Activated T-cell treated with anti-CD3 and anti-CD28 coated beads, Interleukin-2, amount 50 U/mL, for 1 hour (primary cell): ENCODE results near the gene ATP5MC2.
"Not testable (repeated sequence)": the region's sequence is repeated elsewhere in the genome, so short reads cannot be mapped to it uniquely, and the experiment has no call there.

Experiments
- DNase-seq: peaks from one replicate; pipeline ENCODE4 v3.0.0-alpha.2; 2020

The ATP5MC2 gene

DNA sequence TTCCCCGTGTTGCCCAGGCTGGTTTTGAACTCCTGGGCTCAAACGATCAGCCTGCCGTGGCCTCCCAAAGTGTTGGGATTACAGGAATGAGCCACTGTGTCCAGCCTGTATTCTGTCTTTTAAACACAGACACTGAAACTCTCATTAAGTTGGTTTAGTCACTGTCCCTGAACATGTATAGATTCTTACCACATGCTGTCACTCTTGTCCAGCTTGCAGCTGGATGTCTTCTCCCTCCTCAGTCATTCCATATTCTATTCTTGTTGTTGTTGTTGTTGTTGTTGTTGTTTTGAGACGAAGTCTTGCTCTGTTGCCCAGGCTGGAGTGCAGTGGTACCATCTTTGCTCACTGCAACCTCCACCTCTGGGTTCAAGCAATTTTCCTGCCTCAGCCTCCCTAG, 12.3 kb upstream of the ATP5MC2 start:
- DNase-seq: no peak

DNA sequence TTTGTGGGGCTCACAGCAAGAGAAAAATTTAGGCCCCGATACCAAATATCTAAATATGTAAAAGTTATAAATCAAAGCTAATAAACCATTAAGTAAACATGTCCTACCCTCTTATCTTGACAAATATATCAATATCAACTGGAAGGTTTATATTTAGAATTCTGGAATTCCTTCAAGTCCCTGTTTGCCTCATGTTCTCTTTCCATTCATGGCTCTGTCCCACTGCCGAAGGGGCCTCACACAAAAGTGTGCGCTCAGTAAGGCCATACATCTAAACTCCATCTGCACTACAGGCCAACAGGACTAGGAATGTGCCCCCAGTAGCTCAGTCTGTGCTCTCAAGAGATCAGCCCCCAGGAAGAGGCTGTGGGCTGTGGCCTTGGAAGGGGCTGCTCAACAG, 10.6 kb upstream of the ATP5MC2 start:
- DNase-seq: no peak

DNA sequence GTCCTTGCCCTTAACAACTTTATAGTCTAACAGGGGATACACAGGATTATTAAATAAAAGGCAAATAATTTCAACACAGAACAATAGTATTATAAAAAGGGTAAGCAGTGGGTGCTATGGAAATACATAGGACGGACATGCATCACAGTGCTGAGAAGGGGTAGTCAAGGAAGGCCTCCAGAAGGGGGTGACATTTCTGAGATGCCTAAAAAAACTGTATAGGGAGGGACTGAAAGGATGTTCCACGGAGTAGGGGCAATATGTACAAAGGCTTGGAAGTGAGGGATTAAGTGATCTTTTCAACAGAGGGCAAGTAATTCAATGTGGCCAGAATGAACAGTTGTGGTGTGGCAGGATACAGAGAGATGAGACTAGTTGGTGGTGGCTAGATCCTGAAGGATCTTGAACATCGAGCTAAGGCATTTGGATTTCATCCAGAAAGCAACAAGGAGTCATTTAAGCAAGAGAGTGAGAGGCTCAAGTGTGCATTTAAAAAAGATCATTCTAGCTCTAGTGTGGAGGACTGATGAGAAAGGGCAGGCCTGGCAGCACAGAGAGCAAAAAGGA, 8.9 kb upstream of the ATP5MC2 start:
- no peak for DNase-seq

DNA sequence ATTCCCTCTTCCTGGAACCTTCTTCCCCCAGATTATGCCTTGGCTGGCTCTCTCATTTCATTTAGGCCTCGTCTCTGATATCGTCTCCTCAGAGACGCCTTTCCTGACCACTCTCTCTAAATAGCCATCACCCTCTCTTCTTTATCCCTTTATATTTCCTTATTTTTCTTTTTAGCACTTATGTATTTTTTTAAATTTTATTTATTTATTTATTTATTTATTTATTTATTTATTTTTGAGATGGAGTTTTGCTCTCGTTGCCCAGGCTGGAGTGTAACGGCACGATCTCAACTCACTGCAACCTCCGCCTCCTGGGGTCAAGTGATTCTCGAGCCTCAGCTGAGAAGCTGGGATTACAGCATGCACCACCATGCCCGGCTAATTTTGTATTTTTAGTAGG, 8.1 kb upstream of the ATP5MC2 start:
- DNase-seq: no peak

DNA sequence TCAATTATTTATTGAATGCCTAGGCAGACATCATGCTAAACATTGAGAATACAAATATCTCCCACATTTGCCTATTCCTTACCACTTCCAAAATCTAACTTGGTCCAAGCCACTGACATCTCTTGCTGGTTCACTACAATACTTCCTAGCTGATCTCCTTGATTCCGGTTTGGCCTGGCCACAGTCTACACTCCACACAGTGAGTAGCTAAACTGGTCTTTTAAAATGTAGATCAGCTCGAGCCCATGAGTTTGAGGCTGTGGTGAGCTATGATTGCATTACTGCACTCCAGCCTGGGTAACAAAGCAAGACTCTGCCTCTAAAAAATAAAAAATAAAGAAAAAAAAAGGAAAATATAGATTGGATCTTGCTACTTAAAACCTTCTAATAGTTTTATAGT, 7.6 kb upstream of the ATP5MC2 start:
- DNase-seq: no peak

DNA sequence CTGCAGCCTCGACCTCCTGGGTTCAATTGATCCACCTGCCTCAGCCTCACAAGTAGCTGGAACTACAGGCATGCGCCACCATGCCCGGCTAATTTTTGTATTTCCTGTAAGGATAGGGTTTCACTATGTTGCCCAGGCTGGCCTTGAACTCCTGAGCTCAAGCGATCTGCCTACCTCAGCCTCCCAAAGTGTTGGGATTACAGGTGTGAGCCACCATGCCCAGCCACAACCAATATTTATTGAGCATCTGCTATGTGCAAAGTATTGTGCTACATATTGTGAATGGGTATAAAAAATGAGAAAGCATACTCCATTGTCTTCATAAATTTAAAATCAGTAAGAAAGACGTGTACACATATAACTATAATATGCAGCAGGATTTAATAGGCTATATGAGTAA, 4.2 kb upstream of the ATP5MC2 start:
- not testable (repeated sequence) for DNase-seq

DNA sequence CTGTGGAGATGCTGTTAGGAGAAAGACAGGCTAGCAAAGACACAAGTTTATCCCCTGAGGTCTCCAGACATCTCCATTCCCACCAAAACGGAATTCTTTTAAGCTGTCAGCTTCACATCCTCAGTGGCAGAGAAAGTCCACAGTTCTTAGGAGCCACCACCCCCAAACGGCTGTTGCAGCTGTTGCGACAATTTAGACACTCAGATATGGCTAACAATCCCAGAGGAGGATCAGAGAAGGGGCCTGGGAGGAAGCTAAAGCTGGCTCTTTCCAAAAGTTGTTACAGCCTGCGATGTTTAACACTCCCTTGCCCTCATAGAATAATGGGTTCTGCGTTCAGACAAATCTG, 1.9 kb upstream of the ATP5MC2 start:
- no peak for DNase-seq

DNA sequence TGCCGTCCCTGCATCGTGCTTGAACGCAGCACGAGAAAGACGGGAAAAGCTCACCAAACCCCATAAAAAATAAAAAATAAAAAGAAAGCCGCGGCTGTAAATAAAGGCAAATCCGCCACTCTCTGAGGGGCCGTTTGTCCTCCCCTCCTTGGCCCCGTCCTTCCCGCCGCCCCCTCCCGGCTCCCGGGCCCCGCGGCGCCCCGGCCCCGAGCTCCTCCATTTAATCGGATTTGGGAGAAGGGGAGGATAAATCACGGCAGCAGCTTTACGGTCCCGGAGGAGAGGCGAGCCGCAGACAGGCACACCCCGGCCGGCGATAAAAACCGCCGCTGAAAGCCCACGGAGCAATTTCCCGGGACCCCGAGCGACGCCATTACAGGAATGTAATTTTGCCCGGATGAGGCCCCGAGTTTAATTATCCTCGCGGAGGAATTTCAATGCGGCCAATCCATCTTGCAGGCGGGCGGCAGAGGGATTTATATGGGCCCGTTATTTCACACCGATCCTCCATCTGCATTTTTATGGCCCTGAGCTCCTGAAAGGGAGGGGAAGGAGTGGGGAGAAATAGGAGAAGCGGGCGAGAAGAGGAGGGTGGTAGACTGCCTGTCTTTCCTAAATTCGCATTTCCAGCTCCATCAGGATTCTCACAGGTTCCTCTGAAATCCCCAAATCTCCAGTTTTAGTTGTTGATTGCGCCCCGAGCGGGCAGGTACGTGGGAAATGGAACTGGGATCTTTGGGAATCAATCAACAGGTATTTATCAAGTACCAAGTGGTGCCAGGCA, 1.3 kb upstream of the ATP5MC2 start:
- no peak for DNase-seq

DNA sequence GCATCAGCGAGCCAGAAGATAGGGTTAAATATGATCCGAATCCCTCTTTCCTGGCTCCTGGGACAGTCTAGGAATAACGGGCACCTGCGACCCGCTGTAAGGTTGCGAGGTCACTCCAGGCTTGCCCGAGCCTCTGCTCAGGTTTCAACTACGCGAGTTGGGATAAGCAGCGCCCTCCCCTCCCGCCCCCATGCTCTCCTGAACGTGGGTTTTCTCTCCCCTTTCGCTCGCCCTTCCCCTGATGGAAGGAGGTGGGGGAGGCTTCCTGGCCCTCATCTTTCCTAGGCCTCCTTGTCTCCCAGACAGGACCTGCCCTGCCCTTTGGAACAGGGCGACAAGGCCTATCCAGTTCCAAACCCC, 753 bp upstream of the ATP5MC2 start:
- DNase-seq: peak; percentile 50

DNA sequence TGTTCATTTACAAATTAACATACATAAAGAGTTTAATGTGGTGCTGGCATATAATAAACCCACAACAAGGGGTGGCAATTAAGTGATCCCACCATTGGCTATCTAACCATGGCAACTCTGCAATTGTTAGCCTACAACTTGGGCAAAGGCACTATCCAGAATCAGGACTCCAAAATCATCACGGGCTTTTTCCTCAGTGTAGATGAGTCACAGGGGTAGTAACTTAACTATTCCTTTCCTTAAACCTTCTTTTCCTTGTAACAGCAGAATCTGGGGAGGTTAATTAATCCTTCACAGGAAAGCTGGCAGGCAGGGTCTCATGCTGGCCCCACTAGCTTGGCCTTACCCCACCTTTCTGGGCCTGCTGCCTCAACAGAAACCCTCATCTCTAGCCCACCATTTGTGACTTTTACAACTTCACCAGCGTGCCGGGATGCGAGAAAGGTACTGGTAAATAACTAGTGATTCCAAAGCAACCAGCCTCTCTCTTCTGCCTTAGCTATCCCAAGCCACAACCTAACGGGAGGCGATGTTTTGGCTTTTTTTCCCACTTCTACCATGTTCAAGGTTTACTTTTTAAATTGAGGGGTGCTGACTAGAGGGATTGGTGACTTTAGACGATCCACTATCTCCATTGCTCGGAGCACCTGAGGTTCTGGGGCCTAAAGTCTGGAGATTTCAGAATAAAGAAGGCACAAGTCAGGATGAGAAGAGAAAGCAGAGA, 744 bp downstream of the ATP5MC2 start:
- DNase-seq: no peak

DNA sequence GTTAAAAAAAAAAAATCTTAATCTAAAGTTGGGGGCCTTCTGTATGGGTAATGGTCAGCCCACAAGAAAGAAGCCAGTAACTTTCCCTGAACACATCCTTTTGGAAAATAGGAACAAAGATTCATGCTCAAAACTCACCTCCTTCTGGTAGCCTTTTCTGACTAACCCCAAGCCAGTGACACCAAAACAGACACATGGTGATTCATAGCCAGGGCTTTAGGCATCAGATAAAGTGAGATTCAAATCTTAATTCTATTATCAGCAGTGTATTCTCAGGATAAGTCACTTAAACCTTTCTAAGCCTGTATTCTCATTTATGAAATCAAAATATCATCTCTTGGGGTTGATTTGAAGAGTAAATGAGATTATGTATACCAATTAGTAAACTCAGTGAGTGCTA, 4.9 kb downstream of the ATP5MC2 start:
- DNase-seq: no peak

DNA sequence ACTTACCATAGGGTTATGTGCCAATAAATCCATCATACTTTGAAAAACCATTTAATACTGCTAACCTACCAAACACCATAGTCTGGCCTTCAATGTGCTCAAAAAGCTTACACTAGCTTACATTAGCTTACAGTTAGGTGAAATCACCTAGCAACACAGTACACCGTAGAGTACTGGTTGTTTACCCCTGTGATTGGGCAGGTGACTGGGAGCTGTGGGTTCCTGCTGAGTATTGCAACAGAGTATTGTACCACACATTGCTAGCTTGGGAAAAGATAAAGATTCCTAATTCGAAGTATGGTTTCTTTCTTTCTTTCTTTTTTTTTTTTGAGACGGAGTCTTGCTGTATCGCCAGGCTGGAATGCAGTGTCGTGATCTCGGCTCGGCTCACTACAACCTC, 5.6 kb downstream of the ATP5MC2 start:
- DNase-seq: no peak

DNA sequence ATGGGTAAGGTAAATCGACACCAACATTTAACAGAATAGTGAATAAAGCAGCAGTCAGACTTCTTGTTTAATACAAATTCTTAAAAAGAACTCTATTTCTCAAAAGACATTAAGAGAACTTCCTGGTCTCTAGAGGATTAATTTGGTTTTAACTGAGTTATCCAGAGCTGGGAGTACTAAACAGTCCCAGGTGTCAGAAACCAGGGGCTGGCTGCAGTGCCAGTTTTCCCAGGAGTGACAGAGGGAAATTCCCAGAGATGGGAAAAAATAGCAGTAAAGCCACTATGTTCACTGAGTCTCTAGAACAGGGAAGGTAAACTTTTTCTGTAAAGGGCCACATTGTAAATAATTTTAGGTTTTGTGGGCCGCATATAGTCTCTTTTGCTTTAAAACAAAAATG, 8.8 kb downstream of the ATP5MC2 start:
- no peak for DNase-seq

DNA sequence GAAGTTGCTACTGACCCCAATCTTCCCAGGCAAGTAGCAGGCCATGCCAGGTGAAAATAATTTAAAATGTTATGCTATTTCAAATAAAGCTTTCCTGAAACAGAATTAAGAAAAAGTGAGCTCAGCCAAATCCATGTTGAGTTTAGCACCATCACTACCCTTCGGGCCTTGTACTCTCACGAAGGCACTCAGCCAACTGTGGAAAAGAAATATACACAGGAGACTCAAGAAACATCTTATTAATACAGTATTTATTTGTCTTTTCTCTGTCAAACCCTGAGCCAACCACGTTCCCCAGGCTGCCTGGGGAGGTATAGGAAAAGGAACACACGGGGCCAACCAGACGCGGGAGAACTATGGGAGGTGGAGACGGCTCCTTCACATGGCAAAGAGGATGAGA, 10.9 kb downstream of the ATP5MC2 start:
- no peak for DNase-seq

DNA sequence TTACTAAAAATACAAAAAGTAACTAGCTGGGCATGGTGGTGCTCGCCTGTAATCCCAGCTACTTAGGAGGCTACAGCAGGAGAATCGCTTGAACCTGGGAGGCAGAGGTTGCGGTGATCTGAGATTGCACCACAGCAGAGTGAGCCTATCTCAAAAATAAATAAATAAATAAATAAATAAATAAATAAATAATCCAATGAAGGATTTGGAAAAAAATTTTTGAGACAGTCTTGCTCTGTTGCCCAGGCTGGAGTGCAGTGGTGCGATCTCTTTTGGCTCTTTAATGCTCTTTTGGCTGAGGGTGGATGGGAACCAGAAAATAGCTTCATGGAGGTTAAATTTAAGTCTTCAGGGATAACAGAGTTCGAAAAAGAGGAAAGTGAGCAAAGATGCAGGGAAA, 11.7 kb downstream of the ATP5MC2 start:
- no peak for DNase-seq

DNA sequence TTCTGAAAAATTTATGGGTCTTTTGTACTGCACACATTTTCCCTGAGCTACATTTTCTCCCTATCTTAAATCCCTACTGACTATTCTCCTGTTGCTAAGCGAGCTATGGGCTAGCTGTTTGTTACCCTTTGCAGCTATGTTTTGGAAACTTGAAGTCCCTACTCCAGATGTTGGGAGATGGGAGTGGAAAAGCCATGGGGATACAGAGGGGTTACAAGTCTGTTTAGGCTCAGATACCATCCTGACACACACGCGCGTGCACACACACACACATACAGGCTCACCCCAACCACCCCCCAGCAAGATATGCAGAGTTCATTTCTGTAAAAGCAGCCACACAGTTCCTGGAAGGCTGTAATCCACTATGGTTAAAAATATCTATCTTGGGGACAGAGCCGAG, 15.8 kb downstream of the ATP5MC2 start:
- DNase-seq: no peak

DNA sequence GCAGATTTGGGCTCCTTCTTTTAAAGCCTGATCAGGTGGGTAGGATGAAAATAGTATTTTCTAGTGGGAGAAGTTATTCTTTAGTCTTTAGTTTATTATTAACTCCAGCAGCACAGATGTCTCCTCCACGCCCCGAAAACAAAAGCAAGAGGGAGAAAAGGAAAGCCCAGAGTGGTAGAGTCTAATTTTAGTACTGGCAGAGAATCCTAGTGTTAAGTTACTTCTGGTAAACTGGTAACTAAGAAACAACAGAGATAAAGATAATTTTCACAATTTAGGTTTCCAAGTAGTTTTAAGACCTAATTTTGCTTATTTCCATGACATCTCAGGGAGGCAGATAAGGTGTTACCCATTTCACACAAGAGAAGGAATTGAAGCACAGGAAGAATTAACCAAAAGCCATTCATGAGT, 16.3 kb downstream of the ATP5MC2 start:
- no peak for DNase-seq

DNA sequence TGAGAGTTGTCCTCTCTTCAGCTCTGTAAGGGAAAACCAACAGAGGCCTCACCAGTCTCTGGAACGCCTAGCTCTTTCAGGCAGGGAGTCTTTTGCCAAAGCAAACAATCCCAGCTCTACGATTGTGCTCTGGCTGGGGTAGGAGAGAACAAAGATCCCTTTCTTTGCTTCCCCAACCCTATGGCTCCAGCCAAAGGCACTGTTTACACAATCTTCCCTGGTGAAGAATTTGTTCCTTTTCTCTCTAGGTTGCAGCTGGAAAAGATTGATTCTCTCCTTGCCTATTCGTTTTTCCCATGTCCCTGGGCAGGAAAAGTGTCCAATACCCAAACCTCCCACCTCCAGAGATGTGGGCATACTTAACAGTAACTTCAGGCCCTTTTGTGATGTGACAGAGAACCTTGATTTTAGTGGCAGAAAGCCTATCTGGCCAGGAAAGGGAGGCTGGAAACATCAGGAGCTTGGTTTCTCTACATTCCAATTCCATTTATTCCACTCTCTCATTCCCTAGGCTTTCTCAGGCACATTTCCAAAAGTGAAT, 16.8 kb downstream of the ATP5MC2 start:
- DNase-seq: no peak

DNA sequence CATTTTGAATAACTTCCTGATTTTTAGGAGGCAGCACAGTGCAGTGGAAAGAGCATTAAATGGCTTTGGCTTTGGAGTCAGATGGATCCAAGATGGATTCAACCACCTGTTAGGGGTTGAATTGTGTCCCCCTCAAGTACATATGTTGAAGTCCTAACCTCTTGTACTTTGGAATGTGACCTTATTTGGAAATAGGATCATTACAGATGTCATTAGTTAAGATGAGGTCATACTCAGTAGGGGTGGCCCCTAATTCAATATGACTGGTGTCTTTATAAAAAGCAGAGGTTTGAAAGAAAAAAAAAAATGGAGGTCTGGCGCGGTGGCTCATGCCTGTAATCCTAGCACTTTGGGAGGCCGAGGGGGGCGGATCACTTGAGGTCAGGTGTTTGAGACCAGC, 18.8 kb downstream of the ATP5MC2 start:
- DNase-seq: no peak

DNA sequence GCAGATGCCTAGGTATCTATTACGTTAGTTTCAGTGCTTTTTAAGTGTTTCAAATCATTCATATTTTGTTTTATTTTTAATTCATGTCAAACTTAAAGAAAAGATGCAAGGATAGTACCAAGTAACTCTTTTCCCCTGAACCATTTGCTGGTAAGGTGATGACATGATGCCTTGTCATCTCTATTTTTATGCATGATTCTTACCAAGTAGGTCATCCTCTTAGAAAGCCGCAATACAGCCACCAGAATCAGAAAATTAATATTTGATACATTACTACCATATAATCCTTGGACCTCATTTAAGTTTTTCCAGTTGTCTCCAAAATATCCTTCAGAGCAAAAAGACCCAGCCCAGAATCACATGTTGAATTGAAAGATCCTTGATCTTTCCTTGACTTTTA, 22.3 kb downstream of the ATP5MC2 start:
- DNase-seq: no peak

DNA sequence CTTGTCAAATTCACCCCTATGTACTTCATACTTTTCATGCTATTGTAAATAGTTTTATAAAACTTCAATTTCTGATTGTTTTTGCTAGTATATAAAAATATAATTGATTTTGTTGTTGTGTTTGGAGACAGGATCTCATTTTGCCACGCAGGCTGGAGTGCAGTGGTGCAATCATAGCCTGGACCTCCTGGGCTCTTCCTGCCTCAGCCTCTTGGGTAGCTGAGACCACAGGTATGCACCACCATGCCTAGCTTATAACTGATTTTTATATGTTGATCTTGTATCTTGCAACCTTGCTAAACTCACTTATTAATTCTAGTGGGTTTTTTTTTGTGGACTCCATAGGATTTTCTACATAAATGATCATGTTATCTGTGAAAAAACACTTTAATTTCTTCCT, 23.5 kb downstream of the ATP5MC2 start:
- no peak for DNase-seq

DNA sequence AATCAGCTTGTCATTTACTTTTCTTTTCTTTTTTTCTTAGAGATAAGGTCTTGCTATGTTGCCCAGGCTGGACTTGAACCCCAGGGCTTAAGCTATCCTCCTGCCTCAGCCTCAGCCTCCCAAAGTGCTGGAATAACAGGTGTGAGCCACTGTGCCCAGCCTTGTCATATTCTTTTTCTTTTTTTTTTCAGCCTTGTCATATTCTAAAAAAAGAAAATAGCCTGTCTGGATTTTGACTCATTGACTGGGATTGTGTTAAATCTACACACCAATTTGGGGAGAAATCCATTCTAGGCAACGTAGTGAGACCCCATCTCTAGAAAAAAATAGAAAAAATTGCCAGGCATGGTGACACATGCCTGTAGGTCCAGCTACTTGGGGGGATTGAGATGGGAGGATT, 24.1 kb downstream of the ATP5MC2 start:
- DNase-seq: no peak

DNA sequence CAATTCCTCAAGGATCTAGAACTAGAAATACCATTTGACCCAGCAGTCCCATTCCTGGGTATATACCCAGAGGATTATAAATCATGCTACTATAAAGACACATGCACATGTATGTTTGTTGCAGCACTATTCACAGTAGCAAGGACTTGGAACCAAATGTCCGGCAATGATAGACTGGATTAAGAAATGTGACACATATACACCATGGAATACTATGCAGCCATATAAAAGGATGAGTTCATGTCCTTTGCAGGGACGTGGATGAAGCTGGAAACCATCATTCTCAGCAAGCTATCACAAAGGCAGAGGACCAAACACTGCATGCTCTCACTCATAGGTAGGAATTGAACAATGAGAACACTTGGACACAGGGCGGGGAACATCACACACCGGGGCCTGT, 29.6 kb downstream of the ATP5MC2 start:
- DNase-seq: not testable (repeated sequence)

DNA sequence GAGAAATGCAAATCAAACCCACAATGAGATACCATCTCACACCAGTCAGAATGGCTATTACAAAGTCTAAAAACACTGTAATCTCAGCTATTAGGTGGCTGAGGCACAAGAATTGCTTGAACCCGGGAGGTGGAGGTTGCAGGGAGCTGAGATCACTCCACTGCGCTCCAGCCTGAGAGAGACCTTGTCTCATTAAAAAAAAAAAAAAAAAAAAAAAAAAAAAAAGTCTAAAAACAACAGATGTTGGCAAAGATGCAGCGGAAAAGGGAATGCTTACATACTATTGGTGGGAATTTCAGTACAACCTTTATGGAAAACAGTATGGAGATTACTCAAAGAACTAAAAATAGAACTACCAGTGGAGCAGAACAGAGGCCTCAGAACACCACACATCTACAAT, 30.7 kb downstream of the ATP5MC2 start:
- DNase-seq: no peak
